Loucy (cell line): ENCODE measurements around the gene CASP10.

Source experiments
- EZH2phosphoT487 ChIP-seq: fragments of 200-600 bp; IDR thresholded peaks from 2 replicates; pipeline ENCODE4 v1.6.1; 2018; ENCODE audit warnings: antibody characterized with exemption, mild to moderate bottlenecking, moderate library complexity, borderline replicate concordance
- TF ChIP-seq, protein P1 (sequence below): fragments of 200-600 bp; sonication (generic); conservative IDR thresholded peaks from 2 replicates; pipeline ENCODE4 v1.5.1; 2014; ENCODE audit warnings: mild to moderate bottlenecking, antibody characterized with exemption, low read length

GRCh38 chr2:201256082-201256481 is 73.1 kb downstream of the CASP10 start:
- TF ChIP-seq, protein P1, sequence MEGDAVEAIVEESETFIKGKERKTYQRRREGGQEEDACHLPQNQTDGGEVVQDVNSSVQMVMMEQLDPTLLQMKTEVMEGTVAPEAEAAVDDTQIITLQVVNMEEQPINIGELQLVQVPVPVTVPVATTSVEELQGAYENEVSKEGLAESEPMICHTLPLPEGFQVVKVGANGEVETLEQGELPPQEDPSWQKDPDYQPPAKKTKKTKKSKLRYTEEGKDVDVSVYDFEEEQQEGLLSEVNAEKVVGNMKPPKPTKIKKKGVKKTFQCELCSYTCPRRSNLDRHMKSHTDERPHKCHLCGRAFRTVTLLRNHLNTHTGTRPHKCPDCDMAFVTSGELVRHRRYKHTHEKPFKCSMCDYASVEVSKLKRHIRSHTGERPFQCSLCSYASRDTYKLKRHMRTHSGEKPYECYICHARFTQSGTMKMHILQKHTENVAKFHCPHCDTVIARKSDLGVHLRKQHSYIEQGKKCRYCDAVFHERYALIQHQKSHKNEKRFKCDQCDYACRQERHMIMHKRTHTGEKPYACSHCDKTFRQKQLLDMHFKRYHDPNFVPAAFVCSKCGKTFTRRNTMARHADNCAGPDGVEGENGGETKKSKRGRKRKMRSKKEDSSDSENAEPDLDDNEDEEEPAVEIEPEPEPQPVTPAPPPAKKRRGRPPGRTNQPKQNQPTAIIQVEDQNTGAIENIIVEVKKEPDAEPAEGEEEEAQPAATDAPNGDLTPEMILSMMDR, result no peak
- TF ChIP-seq EZH2phosphoT487, result no peak
